Epithelial cell of esophagus (primary cell): Measurements from ENCODE around the gene DZIP1L.

ENCODE experiments used
- DNase-seq: peaks from one replicate; pipeline ENCODE4 v3.0.0; 2010; ENCODE audit warnings: low read depth
- H3K4me3 ChIP-seq: 2 replicates; pipeline ENCODE4 v1.5.1; 2011; ENCODE audit warnings: mild to moderate bottlenecking, low read length, control low read depth
- CTCF ChIP-seq: IDR thresholded peaks from 2 replicates; pipeline ENCODE4 v1.5.1; 2011; ENCODE audit warnings: low read depth, mild to moderate bottlenecking, low read length, control low read depth, inconsistent platforms; ENCODE audit not compliant: insufficient read depth; ENCODE audit errors: missing control alignments

DZIP1L gene

DNA sequence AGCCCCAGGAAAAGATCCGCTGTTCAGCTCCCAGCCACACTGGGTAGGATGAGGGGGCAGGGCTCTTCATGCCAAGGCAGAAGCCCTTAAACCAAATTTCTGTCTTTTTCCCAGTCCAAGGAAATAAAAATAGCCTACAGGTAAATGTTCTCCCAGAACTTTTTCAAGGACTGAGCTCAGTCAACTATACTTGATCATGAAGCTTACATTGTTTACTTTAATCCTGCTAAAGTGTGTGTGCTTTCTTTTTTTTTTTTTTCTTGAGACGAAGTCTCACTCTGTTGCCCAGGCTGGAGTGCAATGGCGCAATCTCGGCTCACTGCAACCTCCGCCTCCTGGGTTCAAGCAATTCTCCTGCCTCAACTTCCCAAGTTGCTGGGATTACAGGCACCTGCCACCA is 87.6 kb downstream of the DZIP1L start:
- TF ChIP-seq CTCF: no peak
- DNase-seq: no peak
- H3K4me3 ChIP-seq: no peak overlapping the region

DNA sequence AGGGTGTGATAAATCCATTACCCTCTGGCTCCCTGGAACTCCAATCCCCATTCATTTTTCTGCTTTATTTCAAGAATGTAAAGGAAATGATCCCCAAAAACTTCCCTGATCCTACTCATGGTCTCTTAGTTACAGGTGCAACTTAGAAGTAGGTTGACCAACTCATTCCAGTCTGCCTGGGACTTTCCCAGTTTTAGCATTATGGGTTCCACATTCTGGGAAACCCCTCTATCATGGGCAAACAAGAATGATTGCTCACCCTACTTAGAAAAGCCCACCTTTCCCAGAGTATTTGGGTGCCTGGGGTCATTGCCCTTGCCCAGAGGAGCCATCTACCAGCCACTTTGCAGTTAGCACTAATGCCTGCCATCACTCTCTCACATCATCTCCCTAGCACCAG is 89.9 kb downstream of the DZIP1L start:
- no peak for TF ChIP-seq CTCF
- no peak overlapping the region for H3K4me3 ChIP-seq
- DNase-seq: no peak

DNA sequence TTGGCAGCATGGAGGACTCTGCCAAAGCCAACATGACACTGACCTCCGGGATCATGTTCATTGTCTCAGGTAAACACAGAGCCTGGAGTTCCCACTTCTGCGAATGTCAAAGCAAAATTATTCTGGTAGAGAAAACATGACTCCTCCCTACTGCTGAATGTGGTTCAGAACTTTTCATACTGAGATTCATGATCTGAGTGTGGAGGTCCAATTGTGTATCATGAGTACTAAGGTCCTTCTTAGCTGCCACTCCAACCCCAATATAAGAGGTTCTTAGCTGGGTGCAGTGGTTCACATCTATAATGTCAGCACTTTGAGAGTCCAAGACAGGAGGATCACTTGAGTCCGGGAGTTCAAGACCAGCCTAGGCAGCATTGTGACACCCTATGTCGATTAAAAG is 91.7 kb downstream of the DZIP1L start:
- DNase-seq: no peak
- TF ChIP-seq CTCF: no peak
- H3K4me3 ChIP-seq: no peak overlapping the region

DNA sequence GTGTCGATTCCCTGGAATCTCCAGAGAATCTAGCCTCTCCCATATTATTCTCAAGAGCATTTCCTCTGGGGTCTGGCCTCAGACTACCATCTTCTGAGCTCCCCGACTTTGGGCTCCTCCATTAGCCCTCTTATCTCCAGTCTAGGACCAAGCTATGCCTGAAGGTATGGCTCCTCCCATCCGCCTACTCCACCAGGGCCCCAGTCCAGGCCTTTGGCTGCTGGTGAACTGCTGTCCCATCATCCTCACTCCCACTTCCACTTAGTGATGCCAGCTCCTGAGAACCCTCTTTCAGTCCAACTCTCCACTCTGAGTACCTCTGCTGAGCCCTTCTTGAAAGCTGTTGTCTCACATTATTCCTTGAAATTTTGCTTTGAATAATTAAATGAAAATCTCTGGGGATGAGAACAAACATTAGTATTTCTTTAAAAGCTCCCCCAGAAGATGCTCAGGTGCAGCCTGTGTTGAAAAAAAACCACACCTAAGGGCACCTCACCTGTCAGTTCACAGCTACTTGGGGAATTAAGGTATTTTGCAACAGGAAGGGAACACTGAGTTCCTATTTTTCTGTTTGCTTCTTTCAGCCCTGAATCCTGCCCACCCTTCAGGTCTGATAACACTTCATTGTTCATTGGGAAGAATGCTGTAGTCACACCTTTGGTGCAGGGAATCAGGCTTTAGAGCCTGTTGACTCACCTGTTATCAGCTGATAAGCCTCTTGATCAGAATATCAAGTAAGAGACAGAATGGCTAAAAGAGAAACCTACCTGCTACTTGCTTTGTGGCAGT is 95.9 kb downstream of the DZIP1L start:
- no peak for DNase-seq
- H3K4me3 ChIP-seq: no peak overlapping the region
- no peak for TF ChIP-seq CTCF

DNA sequence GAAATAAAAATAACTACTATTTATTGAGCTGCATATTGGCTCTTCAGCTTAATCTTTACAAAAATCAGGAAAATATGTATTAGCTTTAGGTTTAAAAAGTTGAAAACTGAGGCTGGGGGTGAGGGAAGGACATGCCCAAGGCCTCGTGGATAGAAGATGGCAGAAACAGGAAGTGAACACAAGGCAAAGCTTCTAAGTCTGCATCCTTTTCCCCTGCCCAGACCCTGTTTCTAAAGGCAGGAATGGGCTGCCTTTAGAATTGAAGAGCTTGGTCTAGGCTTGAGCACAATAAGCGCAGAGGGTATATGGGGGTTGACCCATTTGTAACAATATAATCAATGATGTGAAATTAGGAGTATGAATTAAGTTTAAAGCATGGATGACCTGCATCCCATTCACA is 99.3 kb downstream of the DZIP1L start:
- TF ChIP-seq CTCF: no peak
- H3K4me3 ChIP-seq: no peak overlapping the region
- DNase-seq: no peak

DNA sequence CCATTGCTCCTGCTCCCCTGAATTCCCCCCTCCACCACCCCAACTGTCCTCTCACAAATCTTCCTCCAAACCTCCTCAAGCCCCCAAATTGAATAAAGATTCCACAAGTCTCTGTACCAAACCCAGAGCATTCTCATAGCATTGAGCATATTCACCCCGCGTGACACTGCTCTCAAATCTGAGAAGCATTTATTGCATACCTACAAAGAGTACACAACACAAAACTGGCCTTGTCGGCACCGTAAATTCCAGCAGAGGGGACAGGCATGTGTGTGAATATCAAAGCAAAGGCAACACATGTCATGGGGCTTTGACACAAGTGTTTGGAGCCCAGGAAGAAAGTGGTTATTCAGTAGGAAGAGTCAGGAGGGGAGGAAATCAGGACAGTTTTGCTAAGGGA is 102.9 kb downstream of the DZIP1L start:
- TF ChIP-seq CTCF: no peak
- DNase-seq: no peak
- no peak overlapping the region for H3K4me3 ChIP-seq
